Measurements from ENCODE around the gene AKR1C2.
"Not testable (repeated sequence)": the region's sequence is repeated elsewhere in the genome, so short reads cannot be mapped to it uniquely, and the experiment has no call there.

AKR1C2 gene

DNA sequence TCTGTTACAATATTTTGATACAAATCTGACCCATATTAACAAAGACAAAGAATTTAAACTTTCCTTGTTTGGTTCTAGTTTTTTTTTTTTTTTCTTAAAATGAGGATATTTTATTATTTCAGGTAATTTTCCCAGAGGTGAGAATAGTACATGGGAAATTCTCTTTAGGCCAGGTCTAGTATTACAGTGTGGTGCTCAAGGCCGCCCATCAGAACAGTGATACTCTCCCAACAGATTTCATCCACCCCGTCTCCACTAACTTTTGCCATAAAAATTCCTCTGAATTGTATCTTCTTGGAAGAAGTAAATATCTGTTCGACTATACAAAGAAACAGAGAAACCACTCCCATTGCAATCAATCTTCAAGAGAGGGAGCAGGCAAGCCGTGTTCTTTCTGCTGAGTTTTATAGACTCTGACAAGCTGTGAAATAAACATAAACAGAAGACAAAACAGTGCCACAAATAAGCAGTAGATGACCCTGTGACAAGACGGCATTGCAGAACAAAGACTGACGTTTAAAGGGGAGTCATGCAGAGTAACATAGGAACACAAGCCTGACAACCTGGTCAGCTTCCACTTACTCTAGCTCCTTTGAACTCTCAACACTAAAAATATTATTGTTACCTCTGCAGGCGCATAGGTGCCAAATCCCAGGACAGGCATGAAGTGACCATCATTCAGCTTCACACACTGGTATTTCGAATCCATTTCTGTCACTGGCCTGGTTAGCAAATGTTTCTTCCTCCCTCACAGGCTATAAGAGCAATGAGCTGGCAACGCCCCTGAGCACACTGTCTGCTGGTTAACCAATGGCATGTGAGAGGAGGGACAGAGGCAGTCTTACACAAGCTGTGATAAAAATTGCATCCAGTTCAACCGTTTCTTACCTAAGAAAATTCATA, at the start of gene AKR1C2:
Gene AKR1C2, minus strand, starts transcription at position 731 of the 903 bp plus-strand sequence. Its CDS starts 22 bp downstream, at position 709.
- not testable (repeated sequence) for H3K4me3 ChIP-seq (ENCODE audit: low read depth, low read length)

DNA sequence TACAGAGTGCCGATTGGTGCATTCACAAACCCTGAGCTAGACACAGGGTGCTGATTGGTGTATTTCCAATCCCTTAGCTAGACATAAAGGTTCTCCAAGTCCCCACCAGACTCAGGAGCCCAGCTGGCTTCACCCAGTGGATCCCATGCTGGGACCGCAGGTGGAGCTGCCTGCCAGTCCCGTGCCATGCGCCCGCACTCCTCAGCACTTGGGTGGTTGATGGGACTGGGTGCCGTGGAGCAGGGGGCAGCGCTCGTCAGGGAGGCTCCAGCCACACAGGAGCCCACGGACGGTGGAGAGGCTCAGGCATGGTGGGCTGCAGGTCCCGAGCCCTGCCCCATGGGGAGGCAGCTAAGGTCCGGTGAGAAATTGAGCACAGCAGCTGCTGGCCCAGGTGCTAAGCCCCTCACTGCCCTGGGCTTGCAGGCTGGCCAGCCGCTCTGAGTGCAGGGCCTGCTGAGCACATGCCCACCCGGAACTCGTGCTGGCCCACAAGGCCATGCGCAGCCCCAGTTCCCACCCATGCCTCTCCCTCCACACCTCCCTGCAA, 49.4 kb upstream of the AKR1C2 start:
- not testable (repeated sequence) for H3K4me3 ChIP-seq (ENCODE audit: low read depth, low read length)

DNA sequence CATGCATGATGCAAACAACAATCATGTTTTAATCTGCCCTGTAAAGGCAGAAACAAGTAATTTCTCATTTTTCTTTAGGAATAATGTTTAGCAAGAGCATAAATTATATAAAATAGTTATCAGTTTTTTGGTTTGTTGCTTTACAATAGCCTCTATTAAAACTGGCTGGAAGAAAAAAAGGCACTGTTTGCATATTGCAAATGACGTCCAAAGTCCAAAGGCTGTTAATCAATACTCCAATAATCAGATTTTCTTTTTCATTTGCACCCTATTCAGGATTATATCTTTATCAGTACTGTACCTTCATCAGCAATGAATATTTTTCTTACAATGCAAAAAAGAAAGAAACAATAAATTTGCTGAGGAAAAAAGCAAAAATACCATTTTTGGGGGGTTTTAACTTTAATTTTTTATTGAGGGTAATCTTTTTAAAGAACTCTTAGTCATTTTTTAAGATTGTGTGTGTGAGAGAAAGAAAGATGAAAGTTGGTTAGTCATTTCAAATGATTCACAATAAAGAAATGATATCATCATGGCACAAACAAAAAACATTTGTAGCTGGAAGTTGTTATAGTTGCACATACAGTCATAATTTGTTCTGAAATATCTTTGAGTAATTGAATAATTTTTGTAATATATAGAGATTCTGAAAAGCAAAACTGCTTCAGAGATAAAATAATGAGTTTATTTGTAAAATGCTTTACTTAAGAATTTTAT, 44.4 kb upstream of the AKR1C2 start:
- no peak overlapping the region for H3K4me3 ChIP-seq (ENCODE audit: low read depth, low read length)

DNA sequence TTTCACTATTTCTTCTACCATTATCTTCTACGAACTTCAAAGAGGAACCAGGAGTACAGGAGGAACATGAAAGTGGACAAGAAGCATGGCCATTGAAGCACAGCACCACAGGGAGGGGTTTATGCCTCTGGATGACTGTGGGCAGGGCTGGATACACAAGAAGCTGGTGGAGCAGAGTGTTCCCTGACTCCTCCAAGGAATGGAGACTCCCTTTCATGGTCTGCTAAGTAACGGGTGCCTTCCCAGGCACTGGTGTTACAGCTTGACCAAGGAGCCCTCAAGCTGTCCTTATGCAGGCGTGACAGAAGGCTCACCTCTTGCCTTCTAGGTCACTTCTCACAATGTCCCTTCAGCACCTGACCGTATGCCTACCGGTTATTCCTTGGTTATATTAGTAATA, 43.4 kb upstream of the AKR1C2 start:
- H3K4me3 ChIP-seq (ENCODE audit: low read depth, low read length) = not testable (repeated sequence)

DNA sequence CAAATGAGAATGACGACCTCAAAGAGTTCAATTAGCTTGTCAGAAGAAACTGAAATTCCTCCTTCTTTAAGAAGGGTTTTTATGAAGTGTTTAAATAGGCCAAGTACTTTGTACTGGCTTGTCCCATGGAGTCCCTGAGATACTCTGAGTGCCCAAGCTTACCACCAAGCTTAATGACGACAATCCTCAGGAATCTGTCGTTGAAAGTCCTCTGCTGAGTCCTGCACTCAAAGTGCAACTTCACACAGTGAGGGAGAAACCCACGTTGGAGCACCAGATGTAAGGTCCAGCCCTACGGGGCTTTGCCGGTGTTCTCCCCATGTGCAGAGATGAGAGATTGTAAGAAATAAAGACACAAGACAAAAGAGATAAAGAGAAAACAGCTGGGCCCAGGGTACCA, 42.8 kb upstream of the AKR1C2 start:
- H3K4me3 ChIP-seq (ENCODE audit: low read depth, low read length) = no peak overlapping the region

DNA sequence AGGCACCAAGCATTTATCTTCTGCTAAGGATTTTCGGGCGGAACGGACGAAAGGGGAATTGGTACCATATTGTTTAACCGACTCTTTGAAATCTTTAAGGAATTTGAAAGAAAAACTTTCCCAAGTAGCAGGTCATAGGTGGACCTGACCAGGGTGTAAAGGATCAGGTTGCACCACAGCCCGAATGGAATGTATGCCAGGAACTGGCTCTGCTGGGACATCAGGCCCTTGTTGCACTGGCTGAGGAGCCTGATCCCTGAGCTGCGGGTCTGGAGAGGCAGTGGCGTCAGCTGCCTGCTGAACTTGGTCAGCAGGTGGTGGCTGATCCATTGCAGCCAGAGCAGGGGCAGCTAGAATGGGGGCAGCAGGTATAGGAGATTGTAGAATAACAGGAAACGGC, 41.4 kb upstream of the AKR1C2 start:
- H3K4me3 ChIP-seq (ENCODE audit: low read depth, low read length) = no peak overlapping the region

DNA sequence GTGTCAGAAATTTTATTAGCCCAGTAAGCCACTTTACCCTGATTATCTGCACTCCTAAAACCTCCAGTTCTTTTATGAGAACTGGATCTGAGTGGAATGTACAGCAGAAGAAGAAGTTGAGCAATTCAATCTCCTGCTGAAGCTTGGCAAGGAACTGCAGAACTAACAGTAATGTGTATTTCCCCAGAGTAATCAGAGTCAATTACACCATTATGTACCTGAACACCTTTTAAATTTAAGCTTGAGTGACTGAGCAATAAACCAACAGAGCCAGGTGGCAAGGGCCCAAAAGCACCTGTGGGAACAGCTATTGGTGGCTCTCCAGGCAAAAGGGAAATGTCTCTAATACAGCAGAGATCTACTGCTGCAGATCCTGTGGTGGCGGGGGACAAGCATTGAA, 40.1 kb upstream of the AKR1C2 start:
- no peak overlapping the region for H3K4me3 ChIP-seq (ENCODE audit: low read depth, low read length)

DNA sequence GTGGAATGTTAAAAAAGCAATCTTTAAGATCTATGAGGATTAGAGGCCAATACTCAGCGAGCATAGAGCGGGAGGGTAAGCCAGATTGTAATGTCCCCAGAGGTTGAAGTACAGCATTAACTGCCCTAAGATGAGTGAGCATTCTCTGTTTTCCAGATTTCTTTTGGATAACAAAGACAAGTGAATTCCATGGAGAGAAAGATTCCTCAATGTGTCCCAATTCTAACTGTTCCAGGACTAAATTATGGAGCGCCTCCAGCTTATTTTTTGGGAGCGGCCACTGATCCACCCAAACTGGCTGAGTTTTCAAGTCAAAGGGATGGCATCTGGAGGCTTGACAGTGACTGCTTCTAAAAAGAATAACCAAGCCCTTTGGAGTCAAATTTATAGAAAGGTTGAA, 39.3 kb upstream of the AKR1C2 start:
- no peak overlapping the region for H3K4me3 ChIP-seq (ENCODE audit: low read depth, low read length)

DNA sequence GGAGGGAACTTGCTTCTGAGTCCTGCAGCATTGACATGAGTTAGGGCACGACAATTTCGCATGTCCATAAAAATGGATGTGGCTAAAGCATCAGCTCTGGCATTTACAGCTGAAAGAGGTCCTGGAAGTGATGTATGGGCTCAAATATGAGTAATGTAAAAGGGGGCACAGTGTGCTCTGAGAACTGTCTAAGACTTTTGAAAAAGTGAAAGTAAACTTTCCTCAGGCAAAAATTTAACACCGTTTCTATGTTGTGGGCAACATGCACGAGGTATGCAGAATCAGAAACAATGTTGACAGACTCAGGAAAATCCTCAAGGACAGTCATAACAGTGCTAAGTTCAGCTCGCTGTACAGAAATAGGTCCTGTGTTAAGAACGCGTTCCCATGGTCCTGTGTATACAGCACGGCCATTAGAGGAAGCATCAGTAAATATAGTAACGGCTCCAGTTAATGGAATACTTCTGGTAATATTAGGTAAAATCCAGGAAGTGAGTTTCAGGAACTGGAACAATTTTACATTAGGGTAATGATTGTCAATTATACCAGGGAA, 37.9 kb upstream of the AKR1C2 start:
- H3K4me3 ChIP-seq (ENCODE audit: low read depth, low read length) = no peak overlapping the region

DNA sequence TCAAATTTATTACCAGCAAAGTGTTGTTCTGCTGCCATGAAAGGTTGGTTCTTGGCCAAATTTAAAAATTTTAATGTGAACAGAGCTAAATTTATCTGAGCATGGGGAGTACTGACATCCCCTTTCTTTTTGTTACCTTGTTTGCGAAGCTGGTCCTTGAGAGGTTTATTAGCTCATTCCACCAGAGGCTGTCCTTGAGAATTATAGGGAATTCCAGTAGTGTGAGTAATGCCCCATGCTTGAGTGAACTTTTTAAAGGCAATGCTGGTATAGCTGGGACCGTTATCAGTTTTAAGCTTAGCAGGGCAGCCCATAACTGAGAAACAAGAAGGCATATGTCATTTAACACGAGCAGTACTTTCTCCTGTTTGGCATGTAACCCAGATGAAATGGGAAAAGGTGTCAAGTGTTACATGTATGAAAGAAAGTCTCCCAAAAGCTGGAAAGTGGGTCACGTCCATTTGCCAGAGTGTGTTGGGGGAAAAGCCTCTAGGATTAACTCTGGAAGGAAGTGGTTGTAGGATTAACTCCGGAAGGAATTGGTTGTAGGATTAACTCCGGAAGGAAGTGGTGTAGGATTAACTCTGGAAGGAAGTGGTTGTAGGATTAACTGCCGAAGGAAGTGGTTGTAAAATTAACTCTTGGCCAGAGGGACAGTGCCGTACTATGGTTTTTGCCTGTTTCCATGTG, 37.3 kb upstream of the AKR1C2 start:
- H3K4me3 ChIP-seq (ENCODE audit: low read depth, low read length) = no peak overlapping the region

DNA sequence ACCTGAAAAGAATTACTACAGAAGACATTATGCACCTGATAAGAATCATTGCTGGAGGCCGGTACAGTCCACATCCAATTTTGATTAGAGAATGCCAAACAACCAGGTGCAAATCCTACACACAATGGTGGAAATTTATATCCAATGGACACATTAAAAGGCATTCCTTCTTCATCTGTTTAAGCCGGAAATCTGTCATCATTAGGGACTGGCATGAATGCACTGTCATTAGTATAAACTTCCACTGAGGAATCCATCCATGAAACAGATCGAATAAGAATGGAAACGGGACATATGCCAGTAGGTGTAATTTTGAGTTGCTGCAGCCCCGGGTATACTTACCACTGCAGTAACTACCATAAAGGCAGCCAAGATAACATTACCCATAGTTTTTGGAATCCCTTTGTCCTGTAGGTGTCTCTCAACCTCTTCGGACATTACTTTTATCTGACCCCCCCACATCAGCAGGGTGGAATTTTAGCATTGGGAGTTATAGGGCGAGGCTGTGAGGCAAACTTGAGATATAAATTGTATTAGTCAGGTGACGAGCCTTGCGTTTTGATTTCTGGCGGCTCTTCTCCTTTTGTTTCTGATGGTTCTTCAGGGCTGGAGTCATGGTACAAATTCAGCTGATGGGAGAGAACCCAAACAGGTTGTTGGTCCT, 36.5 kb upstream of the AKR1C2 start:
- no peak overlapping the region for H3K4me3 ChIP-seq (ENCODE audit: low read depth, low read length)

DNA sequence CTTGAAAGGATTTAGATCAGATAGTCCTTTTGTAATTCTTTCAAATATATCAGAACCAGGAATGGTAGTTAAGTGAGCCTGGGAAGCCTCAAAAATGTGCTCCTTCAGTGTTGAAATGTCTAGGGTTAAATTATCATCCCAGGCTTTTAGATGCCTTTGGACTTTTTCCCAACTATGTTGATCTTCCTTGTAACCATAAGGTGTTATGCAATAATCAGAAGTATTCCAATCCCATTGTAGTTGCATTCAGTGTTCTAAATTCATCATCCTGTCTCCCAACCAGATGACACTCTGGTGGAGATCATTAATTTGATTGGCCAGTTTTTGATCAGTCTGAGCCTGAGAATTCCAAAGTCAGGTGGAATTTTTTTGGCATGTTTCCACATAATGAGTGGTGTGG, 35.1 kb upstream of the AKR1C2 start:
- no peak overlapping the region for H3K4me3 ChIP-seq (ENCODE audit: low read depth, low read length)

DNA sequence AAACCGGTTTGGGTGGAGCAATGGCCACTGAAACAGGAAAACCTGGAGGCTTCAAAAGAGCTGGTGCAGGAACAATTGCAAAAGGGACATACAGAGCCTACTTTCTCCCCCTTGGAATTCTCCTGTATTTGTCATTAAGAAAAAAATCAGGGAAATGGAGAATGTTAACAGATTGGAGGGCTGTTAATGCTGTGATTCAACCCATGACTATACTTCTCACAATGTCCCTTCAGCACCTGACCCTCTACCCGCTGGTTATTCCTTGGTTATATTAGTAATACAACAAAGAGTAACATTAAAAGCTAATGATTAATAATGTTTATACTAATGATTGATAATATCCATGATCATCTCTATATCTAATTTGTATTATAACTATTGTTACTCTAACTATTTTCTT, 34.4 kb upstream of the AKR1C2 start:
- no peak overlapping the region for H3K4me3 ChIP-seq (ENCODE audit: low read depth, low read length)

DNA sequence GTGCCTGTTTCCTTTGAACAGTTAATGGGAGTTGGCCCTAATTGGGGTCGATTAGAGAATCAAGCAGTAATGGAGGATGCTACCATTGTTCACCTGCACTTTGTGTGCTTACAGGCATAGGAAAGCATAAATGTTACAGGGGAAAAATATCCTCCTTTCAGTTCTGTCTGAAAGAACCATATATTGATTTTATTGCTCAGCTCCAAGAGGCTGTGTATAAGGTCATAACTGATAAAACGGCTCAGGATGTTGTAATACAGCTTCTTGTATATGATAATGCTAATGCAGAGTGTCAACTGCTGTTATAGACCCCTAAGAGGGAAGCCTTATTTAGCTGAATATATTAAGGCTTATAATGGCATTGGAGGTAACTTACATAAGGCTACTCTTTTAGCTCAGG, 32.9 kb upstream of the AKR1C2 start:
- no peak overlapping the region for H3K4me3 ChIP-seq (ENCODE audit: low read depth, low read length)

DNA sequence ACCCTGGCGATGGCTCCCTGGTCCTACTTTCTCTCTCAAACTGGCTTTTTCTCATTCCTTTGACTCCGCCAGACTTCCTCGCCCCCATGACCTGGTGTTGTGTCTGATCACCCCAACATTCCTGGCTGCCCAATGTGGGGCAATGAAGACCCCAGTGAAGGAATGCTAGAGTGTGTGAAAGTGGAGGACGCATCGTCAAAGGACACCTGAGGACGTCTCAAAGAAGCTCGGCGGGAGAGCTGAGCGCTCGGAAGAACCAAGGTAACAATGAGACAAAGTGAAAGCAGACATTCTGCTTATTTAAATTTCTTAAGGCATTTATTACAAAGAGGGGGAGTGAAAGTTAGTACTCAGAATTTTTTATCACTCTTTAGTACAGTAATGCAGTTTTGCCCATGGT, 31.7 kb upstream of the AKR1C2 start:
- H3K4me3 ChIP-seq (ENCODE audit: low read depth, low read length) = no peak overlapping the region

DNA sequence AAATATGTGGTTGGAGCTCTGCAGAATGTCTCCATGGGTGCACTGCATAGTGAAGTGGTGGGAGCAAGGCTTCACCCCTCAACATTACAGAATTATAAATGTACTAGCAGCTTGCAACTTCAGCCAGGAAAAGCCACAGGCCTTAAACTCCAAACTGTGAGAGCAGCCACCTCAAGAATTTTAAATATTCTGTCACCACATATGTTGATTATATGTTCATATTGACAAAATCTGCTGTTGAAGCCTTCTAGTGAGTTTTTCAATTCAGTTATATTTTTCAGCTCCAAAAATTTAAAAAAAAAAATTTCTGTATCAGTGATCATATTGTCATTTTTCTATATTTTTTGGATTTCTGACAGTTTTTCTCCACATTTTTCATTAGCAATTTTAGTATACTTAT, 30.9 kb upstream of the AKR1C2 start:
- H3K4me3 ChIP-seq (ENCODE audit: low read depth, low read length) = no peak overlapping the region

DNA sequence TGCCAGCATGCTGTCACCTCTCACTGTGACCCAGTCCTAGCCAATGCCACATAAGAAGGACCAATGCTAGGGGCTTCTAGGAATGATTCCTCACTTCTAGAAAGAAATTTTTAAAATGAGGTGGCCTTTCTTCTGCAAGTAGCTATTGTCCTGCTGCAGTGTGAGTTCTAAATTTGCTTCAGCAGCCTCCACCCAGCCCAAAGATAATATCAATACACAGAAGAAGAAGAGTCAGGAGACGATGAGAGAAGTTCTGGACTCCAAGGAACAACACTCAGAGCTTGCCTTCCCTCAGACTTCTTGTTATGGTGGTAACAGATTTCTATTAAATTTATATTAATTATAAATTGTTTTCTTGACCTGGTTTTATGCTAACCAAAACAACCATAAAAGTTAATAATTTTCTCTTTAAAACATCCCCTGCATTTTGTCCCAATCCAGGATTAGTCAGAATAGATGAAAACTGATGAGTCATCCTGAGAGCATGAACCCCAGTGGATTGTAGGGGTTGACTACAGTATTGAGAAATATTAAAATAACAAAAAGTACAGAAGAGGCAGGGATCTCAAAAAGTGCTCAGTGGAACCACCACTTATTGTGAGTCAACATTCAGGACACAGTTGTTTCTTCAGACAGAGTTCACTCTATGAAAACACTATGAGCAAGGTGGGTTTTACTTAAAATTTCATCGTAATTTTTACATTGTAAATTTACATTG, 29.6 kb upstream of the AKR1C2 start:
- H3K4me3 ChIP-seq (ENCODE audit: low read depth, low read length) = no peak overlapping the region

DNA sequence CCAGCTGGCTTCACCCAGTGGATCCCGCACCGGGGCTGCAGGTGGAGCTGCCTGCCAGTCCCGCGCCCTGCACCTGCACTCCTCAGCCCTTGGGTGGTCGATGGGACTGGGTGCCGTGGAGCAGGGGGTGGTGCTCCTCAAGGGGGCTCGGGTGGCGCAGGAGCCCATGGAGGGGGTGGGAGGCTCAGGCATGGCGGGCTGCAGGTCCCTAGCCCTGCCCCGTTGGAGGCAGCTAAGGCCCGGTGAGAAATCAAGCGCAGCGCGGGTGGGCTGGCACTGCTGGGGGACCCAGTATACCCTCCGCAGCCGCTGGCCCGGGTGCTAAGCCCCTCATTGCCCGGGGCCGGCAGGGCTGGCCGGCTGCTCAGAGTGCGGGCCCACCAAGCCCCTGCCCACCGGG, 28.8 kb upstream of the AKR1C2 start:
- H3K4me3 ChIP-seq (ENCODE audit: low read depth, low read length) = not testable (repeated sequence)

DNA sequence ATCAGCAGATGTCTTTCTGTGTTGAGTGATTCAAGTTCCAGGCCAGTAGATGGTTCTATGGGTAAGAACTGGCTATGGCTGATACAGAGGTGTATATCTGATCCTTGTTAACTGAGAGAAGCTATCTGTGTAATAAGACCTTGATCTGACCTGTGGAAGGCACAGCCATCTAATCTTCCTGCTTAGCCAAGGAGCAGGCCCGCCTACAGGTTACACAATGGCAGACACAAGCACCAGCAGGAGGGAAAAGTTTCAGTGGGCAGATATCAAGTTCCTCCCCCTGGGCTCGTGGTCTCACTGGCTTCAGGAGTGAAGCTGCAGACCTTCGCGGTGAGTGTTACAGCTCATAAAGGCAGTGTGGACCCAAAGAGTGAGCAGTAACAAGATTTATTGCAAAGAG, 27.9 kb upstream of the AKR1C2 start:
- H3K4me3 ChIP-seq (ENCODE audit: low read depth, low read length) = not testable (repeated sequence)

DNA sequence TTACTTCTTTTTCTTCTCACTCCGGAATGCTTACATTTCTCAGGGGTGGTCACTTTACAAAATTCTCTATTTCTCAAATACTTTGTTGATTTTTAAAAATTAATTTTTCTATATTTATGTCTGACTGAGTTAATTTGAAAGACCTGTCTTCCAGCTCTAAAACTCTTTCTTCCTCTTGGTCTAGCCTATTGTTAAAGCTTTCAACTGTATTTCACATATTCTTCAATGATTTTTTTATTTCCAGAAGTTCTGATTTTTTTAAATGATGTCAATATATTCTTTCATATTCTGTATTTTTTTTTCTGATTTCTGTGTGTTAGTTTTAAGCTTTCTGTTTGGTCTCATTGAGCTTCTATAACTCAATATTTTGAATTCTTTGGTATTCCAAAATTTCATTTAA, 27.3 kb upstream of the AKR1C2 start:
- H3K4me3 ChIP-seq (ENCODE audit: low read depth, low read length) = no peak overlapping the region
